ENCODE data around the gene CXXC5. TPM values are rescaled to one million over a fixed set of nuclear protein-coding genes. Genes with fewer than 3 reads are reported as not detected.

The CXXC5 gene
- total RNA-seq (2014; rRNA removed; shearing (Covaris generic)): 40.5 and 57.8 TPM in 2 replicates

DNA sequence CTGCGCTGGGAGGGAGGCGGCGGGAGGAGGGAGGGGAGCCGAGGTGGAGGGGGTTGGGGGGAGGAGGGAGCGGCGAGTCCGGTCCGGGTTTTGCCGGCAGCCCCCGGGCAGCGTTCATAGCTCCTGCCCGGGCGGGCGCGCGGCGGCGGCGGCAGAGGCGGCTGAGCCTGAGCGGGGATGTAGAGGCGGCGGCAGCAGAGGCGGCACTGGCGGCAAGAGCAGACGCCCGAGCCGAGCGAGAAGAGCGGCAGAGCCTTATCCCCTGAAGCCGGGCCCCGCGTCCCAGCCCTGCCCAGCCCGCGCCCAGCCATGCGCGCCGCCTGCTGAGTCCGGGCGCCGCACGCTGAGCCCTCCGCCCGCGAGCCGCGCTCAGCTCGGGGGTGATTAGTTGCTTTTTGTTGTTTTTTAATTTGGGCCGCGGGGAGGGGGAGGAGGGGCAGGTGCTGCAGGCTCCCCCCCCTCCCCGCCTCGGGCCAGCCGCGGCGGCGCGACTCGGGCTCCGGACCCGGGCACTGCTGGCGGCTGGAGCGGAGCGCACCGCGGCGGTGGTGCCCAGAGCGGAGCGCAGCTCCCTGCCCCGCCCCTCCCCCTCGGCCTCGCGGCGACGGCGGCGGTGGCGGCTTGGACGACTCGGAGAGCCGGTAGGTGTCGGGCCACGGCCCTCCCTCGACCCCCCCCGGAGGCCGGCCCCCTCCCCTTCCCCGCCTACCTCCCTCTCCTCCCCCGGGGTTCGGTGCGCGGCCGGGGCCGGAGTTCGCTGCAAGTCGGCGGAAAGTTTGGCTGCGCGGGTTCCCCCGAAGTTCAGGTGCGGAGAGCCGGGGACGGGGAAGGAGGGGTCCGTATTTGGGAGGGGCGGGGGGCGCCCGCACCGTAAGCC is at the start of gene CXXC5:
Gene CXXC5 (plus strand): TSS at position 145 of the 877 bp plus-strand sequence. CDS start 32,175 bp downstream, outside the sequence.

Small RNA genes lying within 50 kb of the gene (small RNA-seq; reads per million reads assigned to genes)
- gene RNU6-236P: not detected

Other genes with a start within 250 kb of the CXXC5 start
- 13.7 and 18.1 TPM in 2 replicates for gene SPATA24, start 244.3 kb upstream of the CXXC5 start, total RNA-seq (2014; rRNA removed; shearing (Covaris generic))
- 3.9 and 4.4 TPM in 2 replicates for gene DNAJC18, start 208.8 kb upstream of the CXXC5 start, total RNA-seq (2014; rRNA removed; shearing (Covaris generic))
- 1.2 TPM in 1 of 2 replicates, not detected in the other for gene ECSCR, start 185.6 kb upstream of the CXXC5 start, total RNA-seq (2014; rRNA removed; shearing (Covaris generic))
- not detected in 2 replicates for gene SMIM33, start 177.3 kb upstream of the CXXC5 start, total RNA-seq (2014; rRNA removed; shearing (Covaris generic))
- gene STING1, start 165.6 kb upstream of the CXXC5 start, total RNA-seq (2014; rRNA removed; shearing (Covaris generic)): 26.6 and 32.8 TPM in 2 replicates
- 53.1 and 81.2 TPM in 2 replicates for gene UBE2D2, start 87.0 kb upstream of the CXXC5 start, total RNA-seq (2014; rRNA removed; shearing (Covaris generic))
- not detected in 2 replicates for gene PSD2, start 147.5 kb downstream of the CXXC5 start, total RNA-seq (2014; rRNA removed; shearing (Covaris generic))

All from A375 (cell line).